PC-9 (cell line): ENCODE results near the gene EEPD1.

Experiments used
- CTCF ChIP-seq: fragments of 200-600 bp; sonication (generic); conservative IDR thresholded peaks from 2 replicates; pipeline ENCODE4 v1.6.1; 2017; ENCODE audit warnings: mixed run types, antibody characterized with exemption, mild to moderate bottlenecking, moderate library complexity
- EZH2 ChIP-seq: fragments of 200-600 bp; sonication (generic); IDR thresholded peaks from 2 replicates; pipeline ENCODE4 v1.8.0; 2017; ENCODE audit warnings: antibody characterized with exemption, low read depth

GRCh38 chr7:36305648-36306047 is 152.6 kb downstream of the EEPD1 start:
- TF ChIP-seq CTCF (no peak), EZH2 (no peak)
